Epithelial cell of proximal tubule (primary cell): Measurements from ENCODE around the gene CARMIL1. TPM values are rescaled to one million over a fixed set of nuclear protein-coding genes. Genes with fewer than 3 reads are reported as not detected.

ENCODE experiments used
- DNase-seq: peaks from one replicate; pipeline ENCODE4 v3.0.0-alpha.2; 2011; ENCODE audit warnings: low read depth
- H3K4me3 ChIP-seq: 2 replicates; pipeline ENCODE4 v1.5.1; 2011; ENCODE audit warnings: low read depth, mild to moderate bottlenecking, low read length
- total RNA-seq: library from RNA; depleted of rRNA; stranded (reverse); fragments of >200 nt; gene quantifications from 2 replicates; pipeline ENCODE4 v1.2.3, GENCODE V29; 2015
- TF ChIP-seq, protein P1 (sequence below): conservative IDR thresholded peaks from 2 replicates; pipeline ENCODE4 v1.5.1; 2012; ENCODE audit warnings: low read depth, mild to moderate bottlenecking, low read length

The CARMIL1 gene
- total RNA-seq, 1 donor from 2014 or later: 27.7 TPM

DNA sequence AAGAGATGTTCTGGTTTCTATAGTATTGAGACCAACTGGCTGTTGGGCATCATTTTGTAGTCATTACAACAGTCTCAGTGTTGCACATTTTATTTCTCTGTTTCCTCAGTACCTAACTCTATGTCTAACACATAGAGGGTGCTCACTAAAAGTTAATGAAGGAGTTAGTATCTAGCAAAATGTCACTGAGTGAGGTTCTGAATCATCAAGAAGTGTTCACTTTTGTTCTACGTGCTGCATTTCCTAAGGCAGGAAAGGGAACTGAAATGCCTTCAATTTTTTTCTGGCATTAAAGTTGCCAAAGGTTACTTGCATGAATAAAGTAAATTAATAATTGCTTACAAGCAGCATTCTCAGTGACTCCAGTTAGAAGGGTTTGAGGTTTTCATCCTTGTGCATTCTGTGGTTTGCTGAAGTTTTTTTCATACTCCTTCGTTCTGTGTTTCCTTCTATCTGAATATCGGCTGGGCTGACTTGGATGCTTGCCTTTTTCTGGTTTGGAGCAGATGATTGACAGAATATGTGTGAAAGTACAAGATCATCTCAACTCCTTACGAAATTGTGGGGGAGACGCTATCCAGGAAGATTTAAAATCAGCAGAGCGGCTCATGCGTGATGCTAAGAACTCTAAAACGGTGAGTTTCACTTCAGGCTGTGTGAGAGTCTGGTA is 258.3 kb downstream of the CARMIL1 start:
- DNase-seq: peak; percentile 39
- H3K4me3 ChIP-seq: peak overlapping the region; percentile 34

DNA sequence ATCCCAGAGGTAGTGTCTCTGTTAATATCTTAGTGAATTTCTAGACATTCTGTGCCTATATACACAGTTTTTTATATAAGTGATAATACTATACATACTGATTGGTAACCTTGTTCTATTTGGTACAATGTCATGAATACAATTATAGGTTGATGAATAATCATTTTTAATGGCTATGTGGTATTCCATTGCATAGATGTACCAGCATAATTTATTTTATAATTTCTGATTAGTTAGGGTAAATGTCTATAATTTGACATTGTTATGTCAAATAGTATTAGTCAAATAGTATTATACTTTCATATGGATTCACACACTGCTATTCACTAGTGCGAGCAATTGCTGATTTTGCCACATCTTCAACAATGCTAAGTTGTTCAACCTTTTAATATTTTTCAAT is 262.1 kb downstream of the CARMIL1 start:
- H3K4me3 ChIP-seq: no peak overlapping the region
- no peak for DNase-seq
- TF ChIP-seq, protein P1, sequence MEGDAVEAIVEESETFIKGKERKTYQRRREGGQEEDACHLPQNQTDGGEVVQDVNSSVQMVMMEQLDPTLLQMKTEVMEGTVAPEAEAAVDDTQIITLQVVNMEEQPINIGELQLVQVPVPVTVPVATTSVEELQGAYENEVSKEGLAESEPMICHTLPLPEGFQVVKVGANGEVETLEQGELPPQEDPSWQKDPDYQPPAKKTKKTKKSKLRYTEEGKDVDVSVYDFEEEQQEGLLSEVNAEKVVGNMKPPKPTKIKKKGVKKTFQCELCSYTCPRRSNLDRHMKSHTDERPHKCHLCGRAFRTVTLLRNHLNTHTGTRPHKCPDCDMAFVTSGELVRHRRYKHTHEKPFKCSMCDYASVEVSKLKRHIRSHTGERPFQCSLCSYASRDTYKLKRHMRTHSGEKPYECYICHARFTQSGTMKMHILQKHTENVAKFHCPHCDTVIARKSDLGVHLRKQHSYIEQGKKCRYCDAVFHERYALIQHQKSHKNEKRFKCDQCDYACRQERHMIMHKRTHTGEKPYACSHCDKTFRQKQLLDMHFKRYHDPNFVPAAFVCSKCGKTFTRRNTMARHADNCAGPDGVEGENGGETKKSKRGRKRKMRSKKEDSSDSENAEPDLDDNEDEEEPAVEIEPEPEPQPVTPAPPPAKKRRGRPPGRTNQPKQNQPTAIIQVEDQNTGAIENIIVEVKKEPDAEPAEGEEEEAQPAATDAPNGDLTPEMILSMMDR: no peak

More for the DNA sequence above, 258.3 kb downstream of the CARMIL1 start:
- TF ChIP-seq, protein P1: no peak

DNA sequence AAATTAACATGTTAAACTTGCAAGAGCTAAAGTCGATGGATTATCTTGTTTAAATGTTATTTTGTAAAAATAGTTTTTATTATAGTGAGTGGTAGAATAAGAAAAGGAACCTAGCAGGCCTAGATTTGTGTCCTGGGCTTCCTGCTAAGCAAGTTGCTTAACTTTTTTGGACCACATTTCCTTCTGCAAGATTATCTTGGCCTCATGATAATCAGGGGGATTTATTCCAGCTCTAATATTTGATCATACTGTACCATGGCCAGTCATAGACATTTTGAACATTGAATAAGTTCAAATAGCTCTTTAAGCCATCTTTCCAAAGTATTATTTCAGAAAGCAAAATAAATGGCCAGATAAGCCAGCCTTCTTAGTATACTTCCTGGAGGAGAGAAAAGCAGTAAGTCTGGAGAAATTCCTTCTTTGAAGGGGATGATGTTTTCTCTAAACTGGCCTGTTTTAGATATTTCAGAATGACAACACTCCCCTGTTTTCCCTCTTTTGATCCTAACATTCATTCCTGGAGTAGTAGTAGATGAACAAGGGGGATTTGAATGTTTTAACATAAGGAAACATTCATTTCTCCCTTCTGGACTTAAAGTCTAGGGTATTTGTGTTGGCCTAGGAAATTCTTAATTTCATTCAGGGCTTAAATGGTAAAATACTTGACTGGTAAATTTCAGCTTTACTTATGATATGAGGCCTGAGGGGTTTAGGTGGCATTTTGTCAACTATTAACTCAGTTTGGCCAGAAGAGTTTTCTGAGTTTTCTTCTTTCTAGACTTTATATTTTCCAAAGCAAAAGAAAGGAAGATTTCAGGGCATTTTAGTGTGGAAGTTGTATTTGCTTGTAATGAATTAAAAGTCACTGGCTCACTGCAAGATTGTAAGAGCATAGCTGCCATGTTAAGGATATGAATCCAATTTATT is 264.1 kb downstream of the CARMIL1 start:
- TF ChIP-seq, protein P1: no peak
- no peak overlapping the region for H3K4me3 ChIP-seq
- DNase-seq: no peak

DNA sequence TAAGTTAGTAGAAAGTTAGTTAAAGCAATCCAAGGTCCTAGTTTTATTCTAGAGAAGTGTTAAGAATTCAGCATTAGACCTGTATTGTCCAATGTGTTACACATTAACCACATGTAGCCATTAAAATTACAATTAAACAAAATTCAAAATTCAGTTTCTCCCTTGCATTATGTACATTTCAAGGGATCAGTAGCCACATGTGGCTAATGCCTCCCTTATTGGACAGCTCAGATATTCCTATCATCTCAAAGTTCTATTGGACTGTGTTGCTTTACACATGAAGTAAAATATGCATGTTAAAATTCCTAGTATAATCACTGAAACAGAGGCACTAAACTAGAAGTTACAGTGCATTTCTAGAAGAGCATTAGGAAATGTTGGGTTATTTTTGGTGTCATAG is 265.7 kb downstream of the CARMIL1 start:
- TF ChIP-seq, protein P1: no peak
- no peak for DNase-seq
- no peak overlapping the region for H3K4me3 ChIP-seq

DNA sequence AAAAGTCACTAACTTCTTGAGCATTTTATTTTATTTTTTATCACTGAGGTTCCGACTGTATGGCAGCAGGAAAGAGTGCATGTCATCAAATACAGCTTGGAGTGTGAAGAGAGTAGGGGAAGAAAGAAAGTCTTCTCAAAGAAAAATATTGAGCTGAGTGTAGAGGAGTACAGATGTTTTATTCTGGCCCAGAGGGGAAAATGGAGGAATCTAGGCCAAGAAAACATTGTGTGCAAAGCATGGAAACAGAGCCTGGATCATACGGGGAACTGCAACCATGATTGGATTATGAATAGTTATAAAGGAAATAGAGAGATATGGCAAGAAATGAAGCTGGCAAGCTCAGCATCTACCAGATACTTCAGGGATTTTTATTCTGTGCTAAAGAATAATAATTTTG is 268.6 kb downstream of the CARMIL1 start:
- no peak for DNase-seq
- no peak overlapping the region for H3K4me3 ChIP-seq
- TF ChIP-seq, protein P1: no peak

DNA sequence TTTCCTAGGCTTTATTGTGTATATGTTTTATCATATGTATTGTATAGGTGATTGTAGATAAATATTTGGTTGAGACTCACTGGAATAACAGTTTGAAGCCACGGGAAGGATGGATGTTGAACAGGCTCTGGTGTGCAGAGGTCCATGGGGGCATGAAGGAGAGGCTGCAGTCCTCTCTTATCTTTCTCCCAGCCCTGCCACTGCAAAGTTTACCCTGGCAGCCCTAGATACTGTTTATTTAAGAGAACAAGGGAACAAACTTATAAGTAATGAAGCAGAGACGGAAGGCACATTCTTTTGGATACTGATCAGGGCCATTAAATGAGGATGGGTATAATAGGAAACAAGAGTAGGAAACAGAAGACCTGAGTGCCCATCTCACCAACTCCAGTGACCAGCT is 269.3 kb downstream of the CARMIL1 start:
- no peak overlapping the region for H3K4me3 ChIP-seq
- TF ChIP-seq, protein P1: no peak
- no peak for DNase-seq

DNA sequence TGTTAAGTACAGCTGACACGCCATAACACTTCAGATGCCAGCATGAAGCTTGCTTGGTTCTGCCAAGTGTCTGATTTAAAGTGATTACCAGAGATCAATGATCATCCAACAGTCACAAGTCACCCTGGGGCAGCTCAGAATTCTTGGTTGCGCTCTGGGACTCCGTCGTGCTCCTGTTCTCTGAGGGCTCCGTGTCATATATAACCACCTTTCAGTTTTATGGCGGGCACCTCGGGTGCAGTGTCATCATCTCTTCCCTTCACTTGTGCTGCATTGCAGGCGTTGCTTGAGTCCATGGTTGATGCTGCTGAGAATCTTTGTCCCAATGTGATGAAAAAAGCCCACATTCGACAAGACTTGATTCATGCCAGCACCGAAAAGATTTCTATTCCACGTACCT is 271.5 kb downstream of the CARMIL1 start:
- DNase-seq: no peak
- H3K4me3 ChIP-seq: no peak overlapping the region
- TF ChIP-seq, protein P1: no peak
